ENCODE results near the gene TNFAIP1.

DNA sequence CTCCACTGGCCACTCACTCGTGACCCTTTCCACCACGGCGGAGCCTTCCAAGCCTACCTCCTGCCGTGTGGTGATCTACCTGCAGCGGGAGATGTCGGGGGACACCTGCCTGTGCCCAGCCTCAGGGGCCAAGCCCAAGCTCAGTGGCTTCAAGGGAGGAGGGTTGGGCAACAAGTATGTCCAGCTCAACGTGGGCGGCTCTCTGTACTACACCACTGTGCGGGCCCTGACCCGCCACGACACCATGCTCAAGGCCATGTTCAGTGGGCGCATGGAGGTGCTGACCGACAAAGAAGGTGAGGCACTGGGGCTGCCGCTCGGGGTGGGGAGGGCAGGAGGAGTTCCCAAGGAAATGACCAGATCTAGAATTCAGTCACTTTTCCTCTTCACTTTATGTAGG, 3.9 kb downstream of the TNFAIP1 start:
- no peak for TF ChIP-seq POLR2A (IDR thresholded peaks at IDR 0.05)
- TF ChIP-seq, protein P1, sequence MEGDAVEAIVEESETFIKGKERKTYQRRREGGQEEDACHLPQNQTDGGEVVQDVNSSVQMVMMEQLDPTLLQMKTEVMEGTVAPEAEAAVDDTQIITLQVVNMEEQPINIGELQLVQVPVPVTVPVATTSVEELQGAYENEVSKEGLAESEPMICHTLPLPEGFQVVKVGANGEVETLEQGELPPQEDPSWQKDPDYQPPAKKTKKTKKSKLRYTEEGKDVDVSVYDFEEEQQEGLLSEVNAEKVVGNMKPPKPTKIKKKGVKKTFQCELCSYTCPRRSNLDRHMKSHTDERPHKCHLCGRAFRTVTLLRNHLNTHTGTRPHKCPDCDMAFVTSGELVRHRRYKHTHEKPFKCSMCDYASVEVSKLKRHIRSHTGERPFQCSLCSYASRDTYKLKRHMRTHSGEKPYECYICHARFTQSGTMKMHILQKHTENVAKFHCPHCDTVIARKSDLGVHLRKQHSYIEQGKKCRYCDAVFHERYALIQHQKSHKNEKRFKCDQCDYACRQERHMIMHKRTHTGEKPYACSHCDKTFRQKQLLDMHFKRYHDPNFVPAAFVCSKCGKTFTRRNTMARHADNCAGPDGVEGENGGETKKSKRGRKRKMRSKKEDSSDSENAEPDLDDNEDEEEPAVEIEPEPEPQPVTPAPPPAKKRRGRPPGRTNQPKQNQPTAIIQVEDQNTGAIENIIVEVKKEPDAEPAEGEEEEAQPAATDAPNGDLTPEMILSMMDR (IDR thresholded peaks at IDR 0.05 in 4 of 5, conservative IDR thresholded peaks at IDR 0.05 in 1 of 5): no peak
